Measurements from ENCODE around the gene KRT84.

GRCh38 chr12:52336641-52337040 is 48.8 kb downstream of the KRT84 start:
- TF ChIP-seq POLR2A (IDR thresholded peaks at IDR 0.05): no peak
- TF ChIP-seq, protein P1, sequence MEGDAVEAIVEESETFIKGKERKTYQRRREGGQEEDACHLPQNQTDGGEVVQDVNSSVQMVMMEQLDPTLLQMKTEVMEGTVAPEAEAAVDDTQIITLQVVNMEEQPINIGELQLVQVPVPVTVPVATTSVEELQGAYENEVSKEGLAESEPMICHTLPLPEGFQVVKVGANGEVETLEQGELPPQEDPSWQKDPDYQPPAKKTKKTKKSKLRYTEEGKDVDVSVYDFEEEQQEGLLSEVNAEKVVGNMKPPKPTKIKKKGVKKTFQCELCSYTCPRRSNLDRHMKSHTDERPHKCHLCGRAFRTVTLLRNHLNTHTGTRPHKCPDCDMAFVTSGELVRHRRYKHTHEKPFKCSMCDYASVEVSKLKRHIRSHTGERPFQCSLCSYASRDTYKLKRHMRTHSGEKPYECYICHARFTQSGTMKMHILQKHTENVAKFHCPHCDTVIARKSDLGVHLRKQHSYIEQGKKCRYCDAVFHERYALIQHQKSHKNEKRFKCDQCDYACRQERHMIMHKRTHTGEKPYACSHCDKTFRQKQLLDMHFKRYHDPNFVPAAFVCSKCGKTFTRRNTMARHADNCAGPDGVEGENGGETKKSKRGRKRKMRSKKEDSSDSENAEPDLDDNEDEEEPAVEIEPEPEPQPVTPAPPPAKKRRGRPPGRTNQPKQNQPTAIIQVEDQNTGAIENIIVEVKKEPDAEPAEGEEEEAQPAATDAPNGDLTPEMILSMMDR (IDR thresholded peaks at IDR 0.05): no peak
